ENCODE data around the gene SMAGP. TPM values are rescaled to one million over a fixed set of nuclear protein-coding genes. Genes with fewer than 3 reads are reported as not detected.
"Not testable (repeated sequence)": the region's sequence is repeated elsewhere in the genome, so short reads cannot be mapped to it uniquely, and the experiment has no call there.

The SMAGP gene
- total RNA-seq, 2 experiments from 2014 or later, result 4.3 to 4.7 TPM

DNA sequence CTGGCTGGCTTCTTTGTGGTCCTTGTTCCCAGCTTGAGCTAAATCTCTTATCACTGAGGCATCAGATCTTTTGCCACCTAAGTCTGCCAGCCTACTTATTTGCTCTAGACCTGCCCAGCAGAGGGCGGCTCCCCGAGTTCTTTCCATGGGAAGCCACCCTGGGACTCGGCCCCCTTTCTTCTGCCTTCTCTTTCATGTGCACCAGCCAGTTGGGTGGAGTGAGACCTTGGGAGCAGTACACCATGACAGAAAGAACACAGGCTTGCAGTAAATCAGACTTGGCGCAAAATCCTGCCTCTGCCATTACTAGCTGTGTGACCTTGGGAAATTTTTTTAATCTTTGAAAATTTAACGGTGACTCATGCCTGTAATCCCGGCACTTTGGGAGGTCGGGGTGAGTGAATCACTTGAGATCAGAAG, 7.4 kb downstream of the SMAGP start:
- Mint-ChIP-seq H3K36me3 (ENCODE audit: low read depth) (peaks cover 3% of the 10 kb centered on the region), H3K27me3 (ENCODE audit: low read depth) (no peaks in the 10 kb centered on the region), H3K4me3 (no peak overlapping the region), H3K9me3 (ENCODE audit: insufficient read depth) (no peaks in the 10 kb centered on the region), H3K4me1 (ENCODE audit: low read depth) (peaks cover 20% of the 10 kb centered on the region), H3K27ac (no peak overlapping the region)
- CTCF ChIA-PET, result interaction anchor here (0.6 to 3.2 kb wide), 11 partner anchors 10 to 275 kb away, joined by 3 to 25 read pairs (median 4); no protein-coding TSS in a partner anchor
- POLR2A ChIA-PET, result no interaction called here
- DNase-seq (peak; percentile 37), ATAC-seq (no peak)

DNA sequence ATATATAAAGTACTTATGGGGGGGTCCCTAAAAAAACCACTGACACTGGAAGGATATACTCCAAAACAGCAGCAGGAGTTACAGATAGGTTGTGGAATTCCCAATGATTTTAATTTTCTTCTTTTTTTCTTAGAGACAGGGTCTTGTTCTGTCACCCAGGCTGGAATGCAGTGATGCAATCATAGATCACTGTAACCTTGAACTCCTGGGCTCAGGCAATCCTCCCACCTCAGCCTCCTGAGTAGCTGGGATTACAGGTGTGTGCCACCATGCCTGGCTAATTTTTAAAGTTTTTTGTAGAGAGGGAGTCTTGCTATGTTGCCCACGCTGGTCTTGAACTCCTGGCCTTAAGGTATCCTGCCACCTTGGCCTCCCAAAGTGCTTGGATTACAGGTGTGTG, 10.6 kb downstream of the SMAGP start:
- not testable (repeated sequence) for H3K27ac Mint-ChIP-seq; H3K9me3 Mint-ChIP-seq (ENCODE audit: insufficient read depth); H3K27me3 Mint-ChIP-seq (ENCODE audit: low read depth); ATAC-seq; H3K4me3 Mint-ChIP-seq; H3K36me3 Mint-ChIP-seq (ENCODE audit: low read depth); DNase-seq
- H3K4me1 Mint-ChIP-seq (ENCODE audit: low read depth), result peaks cover 12% of the 10 kb centered on the region
- POLR2A ChIA-PET, result interaction anchor here (0.8 kb wide), 1 partner anchor 14 kb away, joined by 5 read pairs; no protein-coding TSS in a partner anchor
- CTCF ChIA-PET, result interaction anchor here (0.7 kb wide), 1 partner anchor 65 kb away, joined by 3 read pairs; no protein-coding TSS in a partner anchor

DNA sequence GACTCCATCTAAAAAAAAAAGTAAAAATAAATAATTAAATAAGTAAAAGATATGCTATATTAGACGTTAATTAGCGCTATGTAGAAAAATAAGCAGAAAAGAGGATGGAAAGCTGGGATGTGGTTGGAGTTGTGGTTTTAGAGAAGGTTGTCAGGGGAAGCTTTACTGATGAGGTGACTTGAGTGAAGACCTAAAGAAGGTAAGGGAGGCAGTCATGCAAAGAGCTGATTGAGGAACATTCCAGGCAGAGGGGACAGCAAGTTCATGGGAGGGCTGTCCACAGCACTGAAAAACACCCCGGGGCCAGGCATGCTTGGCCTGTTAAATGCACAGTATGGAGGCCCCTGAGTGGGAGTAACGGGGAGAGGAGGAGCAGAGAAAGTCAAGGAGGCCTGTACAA, 15.7 kb downstream of the SMAGP start:
- no peak for DNase-seq
- H3K4me3 Mint-ChIP-seq, result no peak overlapping the region
- no peak for ATAC-seq
- POLR2A ChIA-PET, result interaction anchor here (0.7 kb wide), 1 partner anchor 16 kb away, joined by 3 read pairs; the partner anchor contains the start of gene DAZAP2
- CTCF ChIA-PET, result interaction anchor here (1.0 to 3.3 kb wide), 2 partner anchors 15 to 207 kb away, joined by 3 to 28 read pairs; partner anchors contain the start of gene DAZAP2
- H3K27ac Mint-ChIP-seq, result peak overlapping the region; percentile 33
- H3K4me1 Mint-ChIP-seq (ENCODE audit: low read depth), result peaks cover 11% of the 10 kb centered on the region
- H3K36me3 Mint-ChIP-seq (ENCODE audit: low read depth), result no peaks in the 10 kb centered on the region
- no peaks in the 10 kb centered on the region for H3K9me3 Mint-ChIP-seq (ENCODE audit: insufficient read depth)
- no peaks in the 10 kb centered on the region for H3K27me3 Mint-ChIP-seq (ENCODE audit: low read depth)

DNA sequence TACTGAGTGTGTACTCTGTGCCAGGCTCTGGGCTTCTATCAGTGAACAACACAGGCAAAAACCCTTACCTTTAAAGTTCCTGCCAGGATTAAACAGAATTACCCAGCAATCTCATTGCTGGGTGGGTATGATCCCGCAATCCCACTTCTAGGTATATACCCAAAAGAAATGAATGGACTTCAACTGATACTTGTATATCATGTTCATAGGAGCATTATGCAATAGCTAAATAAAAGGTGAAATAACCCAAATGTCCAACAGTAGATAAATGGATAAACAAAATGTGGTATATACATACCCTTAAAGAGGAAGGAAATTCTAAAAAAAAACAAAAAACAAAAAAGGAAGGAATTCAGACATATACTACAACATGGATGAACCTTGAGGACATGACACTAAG, 16.9 kb downstream of the SMAGP start:
- ATAC-seq (no peak), DNase-seq (no peak)
- no peak overlapping the region for H3K4me3 Mint-ChIP-seq
- POLR2A ChIA-PET, result interaction anchor here (1.0 to 1.2 kb wide), 2 partner anchors 11 to 14 kb away, joined by 4 read pairs; partner anchors contain the start of gene DAZAP2
- no peaks in the 10 kb centered on the region for H3K27me3 Mint-ChIP-seq (ENCODE audit: low read depth)
- peaks cover 2% of the 10 kb centered on the region for H3K36me3 Mint-ChIP-seq (ENCODE audit: low read depth)
- H3K27ac Mint-ChIP-seq, result no peak overlapping the region
- peaks cover 12% of the 10 kb centered on the region for H3K4me1 Mint-ChIP-seq (ENCODE audit: low read depth)
- H3K9me3 Mint-ChIP-seq (ENCODE audit: insufficient read depth), result no peaks in the 10 kb centered on the region
- CTCF ChIA-PET, result interaction anchor here (0.7 to 3.3 kb wide), 20 partner anchors 9 to 488 kb away, joined by 3 to 28 read pairs (median 4); partner anchors contain the start of genes DAZAP2, LETMD1 and POU6F1

DNA sequence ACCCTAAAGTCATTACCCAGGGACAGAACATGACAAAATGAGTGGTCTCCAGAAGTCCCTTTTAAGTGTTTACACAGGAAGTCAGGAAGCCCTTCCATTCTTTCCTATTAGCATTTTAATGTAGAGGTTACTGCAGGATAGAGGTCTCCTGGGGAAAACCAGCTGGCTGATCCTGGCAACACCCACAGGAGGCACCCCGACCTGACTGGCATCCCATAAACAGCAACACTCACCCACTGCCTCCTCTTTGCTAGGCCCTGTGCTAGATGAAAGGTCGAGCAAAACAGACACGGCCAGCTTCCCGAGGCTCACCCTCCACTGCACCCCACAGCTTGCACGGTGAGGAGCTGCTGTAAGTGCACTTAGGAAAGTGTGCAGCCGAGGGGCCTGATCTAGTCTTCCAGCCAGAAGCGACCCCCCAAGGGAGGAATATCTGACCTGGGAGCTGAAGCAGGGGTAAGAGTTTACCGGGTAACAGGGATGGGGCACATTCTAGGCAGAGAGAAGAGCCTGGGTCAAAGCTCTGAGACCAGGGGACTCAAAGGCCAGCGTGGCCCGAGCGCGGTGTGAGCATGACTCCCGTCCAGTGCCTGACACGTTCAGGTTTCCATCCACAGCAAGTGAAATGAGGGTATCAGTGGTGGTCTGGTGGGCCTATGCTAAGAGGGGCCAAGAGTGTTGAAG, 22.6 kb downstream of the SMAGP start:
- no peak for DNase-seq
- H3K4me1 Mint-ChIP-seq (ENCODE audit: low read depth), result peaks cover 46% of the 10 kb centered on the region
- no peaks in the 10 kb centered on the region for H3K9me3 Mint-ChIP-seq (ENCODE audit: insufficient read depth)
- no peaks in the 10 kb centered on the region for H3K27me3 Mint-ChIP-seq (ENCODE audit: low read depth)
- H3K4me3 Mint-ChIP-seq, result no peak overlapping the region
- ChIA-PET POLR2A (interaction anchor here (3.9 kb wide), 1 partner anchor 9 kb away, joined by 29 read pairs; the partner anchor contains the start of gene DAZAP2), CTCF (no interaction called here)
- no peak for ATAC-seq
- H3K36me3 Mint-ChIP-seq (ENCODE audit: low read depth), result peaks cover 37% of the 10 kb centered on the region
- H3K27ac Mint-ChIP-seq, result peak overlapping the region; percentile 77

DNA sequence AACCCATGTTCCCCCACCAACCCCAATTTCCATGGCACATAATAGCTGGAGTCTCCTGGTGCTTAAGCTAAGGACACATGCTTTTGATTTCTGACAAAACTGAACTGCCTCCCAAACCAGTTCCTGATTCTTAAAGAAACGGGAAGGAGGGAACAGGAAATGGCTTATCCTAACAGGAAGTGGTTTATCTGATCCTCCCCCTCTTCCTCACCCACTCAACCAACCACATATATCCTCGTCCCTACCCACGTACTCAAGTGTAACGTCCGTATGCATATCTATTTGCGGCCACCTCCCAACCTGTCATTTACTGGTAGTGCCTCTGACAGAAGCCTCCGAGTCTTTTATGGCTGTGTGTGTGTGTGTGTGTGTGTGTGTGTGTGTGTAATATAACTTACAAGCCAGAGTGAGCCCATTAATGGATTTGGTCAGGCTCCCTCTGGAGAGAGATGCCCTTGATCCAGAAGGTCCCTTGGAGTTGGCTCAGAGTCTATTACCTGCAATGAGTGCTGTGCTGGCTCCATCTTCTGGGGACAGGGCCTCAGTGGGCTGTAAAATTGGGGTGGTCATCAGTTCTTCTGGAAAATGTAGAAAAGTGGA, 23.9 kb downstream of the SMAGP start:
- CTCF ChIA-PET, result interaction anchor here (0.8 to 1.4 kb wide), 5 partner anchors 28 to 197 kb away, joined by 3 to 4 read pairs (median 3); partner anchors contain the start of gene POU6F1
- ATAC-seq (peak; percentile 66), DNase-seq (peak; percentile 59)
- POLR2A ChIA-PET, result interaction anchor here (0.9 to 3.9 kb wide), 3 partner anchors 7 to 171 kb away, joined by 3 to 29 read pairs (median 5); partner anchors contain the start of gene DAZAP2
- Mint-ChIP-seq H3K4me3 (peak overlapping the region; percentile 9), H3K4me1 (ENCODE audit: low read depth) (peaks cover 51% of the 10 kb centered on the region), H3K36me3 (ENCODE audit: low read depth) (peaks cover 46% of the 10 kb centered on the region), H3K27ac (peak overlapping the region; percentile 82), H3K9me3 (ENCODE audit: insufficient read depth) (no peaks in the 10 kb centered on the region), H3K27me3 (ENCODE audit: low read depth) (no peaks in the 10 kb centered on the region)

DNA sequence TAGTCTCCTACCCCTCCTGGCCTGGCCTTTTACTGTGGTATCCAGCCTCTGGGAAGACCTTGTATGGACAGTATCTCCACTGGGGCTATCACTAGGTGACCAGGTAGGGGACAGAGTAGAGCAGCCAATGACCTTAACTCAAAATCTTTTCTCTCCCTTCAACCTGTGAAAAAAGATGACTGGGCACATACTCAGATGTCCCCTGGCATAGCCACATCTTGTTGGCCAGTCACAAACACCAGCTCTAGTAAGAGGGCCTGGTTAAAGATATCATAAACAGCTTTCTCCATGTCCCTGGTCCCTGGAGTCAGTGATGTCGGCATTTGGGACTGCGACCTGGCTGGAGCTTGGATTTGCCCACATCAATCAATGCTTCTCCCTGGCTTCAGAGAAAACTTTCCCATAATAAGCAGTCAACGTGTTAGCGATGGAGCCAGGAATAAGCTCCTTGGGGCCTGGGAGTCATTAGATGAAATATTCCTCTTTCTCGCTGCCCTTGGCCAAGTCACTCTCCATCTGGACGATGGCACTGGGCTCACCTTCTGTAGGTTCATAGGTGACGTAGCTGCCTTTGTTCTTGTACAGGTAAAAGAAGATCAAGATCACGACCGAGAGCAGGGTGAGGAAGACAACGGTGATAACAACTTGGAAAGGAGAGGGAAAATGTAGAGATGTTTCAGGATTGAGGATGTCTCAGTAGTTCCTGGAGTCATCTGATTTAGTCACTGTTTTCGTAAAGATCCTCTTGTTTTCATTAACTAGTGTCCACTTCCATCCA, 24.6 kb downstream of the SMAGP start:
- ChIA-PET POLR2A (interaction anchor here (0.9 to 1.4 kb wide), 3 partner anchors 14 to 170 kb away, joined by 3 to 5 read pairs (median 5); no protein-coding TSS in a partner anchor), CTCF (interaction anchor here (0.8 to 1.4 kb wide), 5 partner anchors 28 to 197 kb away, joined by 3 to 4 read pairs (median 3); partner anchors contain the start of gene POU6F1)
- H3K4me1 Mint-ChIP-seq (ENCODE audit: low read depth), result peaks cover 57% of the 10 kb centered on the region
- H3K4me3 Mint-ChIP-seq, result no peak overlapping the region
- peaks cover 53% of the 10 kb centered on the region for H3K36me3 Mint-ChIP-seq (ENCODE audit: low read depth)
- H3K9me3 Mint-ChIP-seq (ENCODE audit: insufficient read depth), result no peaks in the 10 kb centered on the region
- no peaks in the 10 kb centered on the region for H3K27me3 Mint-ChIP-seq (ENCODE audit: low read depth)
- DNase-seq (no peak), ATAC-seq (no peak)
- peak overlapping the region; percentile 82 for H3K27ac Mint-ChIP-seq

DNA sequence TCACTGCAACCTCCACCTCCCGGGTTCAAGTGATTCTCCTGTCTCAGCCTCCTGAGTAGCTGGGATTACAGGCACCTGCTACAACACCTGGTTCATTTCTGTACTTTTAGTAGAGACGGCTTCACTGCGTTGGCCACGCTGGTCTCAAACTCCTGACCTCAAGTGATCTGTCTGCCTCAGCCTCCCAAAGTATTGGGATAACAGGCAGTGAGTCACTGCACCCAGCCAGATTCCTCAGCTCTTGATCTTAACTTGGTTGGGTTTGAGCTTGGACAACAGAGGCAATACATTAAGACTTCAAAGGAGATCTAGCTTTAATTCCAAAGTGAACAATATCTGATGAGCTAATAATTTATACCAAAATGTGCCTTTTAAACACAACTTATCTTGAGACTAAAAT, 25.9 kb downstream of the SMAGP start:
- peaks cover 68% of the 10 kb centered on the region for H3K4me1 Mint-ChIP-seq (ENCODE audit: low read depth)
- H3K27ac Mint-ChIP-seq, result peak overlapping the region; percentile 77

DNA sequence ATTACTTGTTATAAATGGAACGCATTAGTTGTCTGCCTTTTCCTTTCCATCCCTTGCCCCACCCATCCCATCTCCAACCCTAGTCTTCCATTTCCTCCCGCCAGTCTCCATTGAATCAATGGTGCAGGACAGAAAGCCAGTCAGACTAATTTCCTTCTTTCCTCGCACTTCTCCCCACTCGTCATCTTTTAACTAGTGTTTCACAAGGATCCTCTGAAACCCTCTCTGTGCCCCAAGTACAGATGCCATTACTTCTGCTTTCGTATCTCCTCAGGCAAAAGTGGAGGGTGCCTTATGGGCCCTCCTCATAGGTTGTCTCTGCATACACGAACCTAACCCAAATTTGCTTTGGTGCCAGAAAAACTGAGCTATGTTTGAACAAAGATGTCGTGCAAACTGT, 27.3 kb downstream of the SMAGP start:
- ChIA-PET POLR2A (interaction anchor here (0.7 to 2.0 kb wide), 5 partner anchors 10 to 478 kb away, joined by 3 to 10 read pairs (median 3); partner anchors contain the start of genes CSRNP2 and POU6F1), CTCF (interaction anchor here (1.6 to 2.2 kb wide), 2 partner anchors 10 to 25 kb away, joined by 6 to 15 read pairs; partner anchors contain the start of gene POU6F1)
- Mint-ChIP-seq H3K36me3 (ENCODE audit: low read depth) (peaks cover 69% of the 10 kb centered on the region), H3K27ac (no peak overlapping the region), H3K9me3 (ENCODE audit: insufficient read depth) (no peaks in the 10 kb centered on the region), H3K4me1 (ENCODE audit: low read depth) (peaks cover 69% of the 10 kb centered on the region), H3K4me3 (no peak overlapping the region), H3K27me3 (ENCODE audit: low read depth) (no peaks in the 10 kb centered on the region)
- DNase-seq, result no peak
- ATAC-seq, result no peak

More for the DNA sequence above, 25.9 kb downstream of the SMAGP start:
- Mint-ChIP-seq H3K36me3 (ENCODE audit: low read depth) (peaks cover 65% of the 10 kb centered on the region), H3K27me3 (ENCODE audit: low read depth) (no peaks in the 10 kb centered on the region), H3K4me3 (no peak overlapping the region), H3K9me3 (ENCODE audit: insufficient read depth) (no peaks in the 10 kb centered on the region)
- ChIA-PET CTCF (interaction anchor here (1.1 to 2.2 kb wide), 3 partner anchors 9 to 97 kb away, joined by 4 to 15 read pairs (median 6); partner anchors contain the start of gene POU6F1), POLR2A (interaction anchor here (0.6 to 2.0 kb wide), 7 partner anchors 15 to 419 kb away, joined by 3 to 10 read pairs (median 3); partner anchors contain the start of genes CSRNP2 and POU6F1)
- DNase-seq, result no peak
- ATAC-seq, result no peak

DNA sequence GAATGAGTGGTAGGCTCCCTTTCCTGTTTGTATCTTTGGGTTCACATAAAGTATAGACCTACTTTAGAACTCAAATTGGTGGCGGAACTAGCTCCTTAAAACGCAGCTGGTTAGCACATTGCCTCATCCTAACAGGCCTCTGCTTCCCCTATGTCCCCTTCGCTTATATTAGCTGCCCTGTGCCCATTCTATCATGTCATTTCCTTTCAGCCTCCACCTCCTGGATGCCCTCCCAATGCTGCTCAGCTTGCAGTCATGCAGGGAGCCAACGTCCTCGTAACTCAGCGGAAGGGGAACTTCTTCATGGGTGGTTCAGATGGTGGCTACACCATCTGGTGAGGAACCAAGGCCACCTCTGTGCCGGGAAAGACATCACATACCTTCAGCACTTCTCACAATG, 28.1 kb downstream of the SMAGP start:
- no peak overlapping the region for H3K4me3 Mint-ChIP-seq
- CTCF ChIA-PET, result interaction anchor here (0.8 to 1.0 kb wide), 3 partner anchors 10 to 29 kb away, joined by 3 to 8 read pairs (median 3); partner anchors contain the start of gene SMAGP
- no peaks in the 10 kb centered on the region for H3K27me3 Mint-ChIP-seq (ENCODE audit: low read depth)
- peaks cover 63% of the 10 kb centered on the region for H3K4me1 Mint-ChIP-seq (ENCODE audit: low read depth)
- ATAC-seq (no peak), DNase-seq (no peak)
- H3K9me3 Mint-ChIP-seq (ENCODE audit: insufficient read depth), result no peaks in the 10 kb centered on the region
- H3K27ac Mint-ChIP-seq, result peak overlapping the region; percentile 71
- POLR2A ChIA-PET, result interaction anchor here (0.6 to 1.2 kb wide), 2 partner anchors 11 to 21 kb away, joined by 3 to 4 read pairs; no protein-coding TSS in a partner anchor
- H3K36me3 Mint-ChIP-seq (ENCODE audit: low read depth), result peaks cover 65% of the 10 kb centered on the region
